BE2C (cell line): ENCODE measurements around the gene SRGAP1.

Experiments used
- DNase-seq: peaks from one replicate; pipeline ENCODE4 v3.0.0-alpha.2; 2020
- H3K27me3 ChIP-seq: fragments of 250-450 bp; sonication (Bioruptor Pico); 2 replicates; pipeline ENCODE4 v1.5.1; 2020; ENCODE audit warnings: mild to moderate bottlenecking
- H3K36me3 ChIP-seq: fragments of 250-450 bp; sonication (Bioruptor Pico); 2 replicates; pipeline ENCODE4 v1.5.1; 2020; ENCODE audit warnings: mild to moderate bottlenecking
- H3K4me1 ChIP-seq: fragments of 250-450 bp; sonication (Bioruptor Pico); 2 replicates; pipeline ENCODE4 v1.5.1; 2020
- H3K4me3 ChIP-seq: 2 replicates; pipeline ENCODE4 v1.5.1; 2011; ENCODE audit warnings: low read depth, low read length
- H3K9me3 ChIP-seq: fragments of 250-450 bp; sonication (Bioruptor Pico); 2 replicates; pipeline ENCODE4 v1.5.1; 2020
- CTCF ChIP-seq: IDR thresholded peaks from 2 replicates; pipeline ENCODE4 v1.5.1; 2012; ENCODE audit warnings: mild to moderate bottlenecking, low read depth, low read length

Gene SRGAP1

GRCh38 chr12:64137117-64137516 lies 292.6 kb downstream of the SRGAP1 start:
- no peaks in the 10 kb centered on the region; the same call in 1 of the 2 replicates for H3K9me3 ChIP-seq
- no peak for TF ChIP-seq CTCF
- H3K4me3 ChIP-seq, result no peak overlapping the region
- no peak for DNase-seq
- no peaks in the 10 kb centered on the region for H3K27me3 ChIP-seq
- H3K4me1 ChIP-seq, result no peaks in the 10 kb centered on the region
- H3K36me3 ChIP-seq, result peaks cover 25% of the 10 kb centered on the region

- peaks cover 29% of the 10 kb centered on the region for H3K36me3 ChIP-seq
- no peaks in the 10 kb centered on the region; the same call in 1 of the 2 replicates for H3K9me3 ChIP-seq
- DNase-seq, result no peak
- no peaks in the 10 kb centered on the region for H3K27me3 ChIP-seq
- no peak for TF ChIP-seq CTCF
- H3K4me1 ChIP-seq, result no peaks in the 10 kb centered on the region
- no peak overlapping the region for H3K4me3 ChIP-seq
These were observed 294.5 kb downstream of the SRGAP1 start for GRCh38 chr12:64139021-64139420.

DNA sequence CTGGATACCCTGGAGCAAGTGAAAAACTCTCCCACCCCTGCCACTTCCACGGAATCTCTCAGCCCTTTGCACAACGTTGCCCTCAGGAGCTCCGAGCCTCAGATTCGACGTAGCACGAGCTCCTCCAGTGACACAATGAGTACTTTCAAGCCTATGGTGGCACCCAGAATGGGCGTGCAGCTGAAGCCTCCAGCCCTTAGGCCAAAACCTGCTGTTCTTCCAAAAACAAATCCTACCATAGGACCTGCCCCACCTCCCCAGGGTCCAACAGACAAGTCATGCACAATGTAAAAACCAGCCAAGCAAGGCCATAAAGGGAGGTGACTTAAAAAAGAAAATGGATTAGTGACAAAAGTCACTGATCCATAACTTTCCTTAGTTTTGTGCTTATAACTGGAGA lies 297.9 kb downstream of the SRGAP1 start:
- no peak for DNase-seq
- no peak for TF ChIP-seq CTCF
- no peak overlapping the region for H3K4me3 ChIP-seq

GRCh38 chr12:64142784-64143183 lies 298.3 kb downstream of the SRGAP1 start:
- no peaks in the 10 kb centered on the region for H3K4me1 ChIP-seq
- DNase-seq, result no peak
- H3K36me3 ChIP-seq, result peaks cover 17% of the 10 kb centered on the region
- no peak overlapping the region for H3K4me3 ChIP-seq
- no peaks in the 10 kb centered on the region for H3K27me3 ChIP-seq
- no peak for TF ChIP-seq CTCF
- H3K9me3 ChIP-seq, result no peaks in the 10 kb centered on the region

More for the DNA sequence above, 297.9 kb downstream of the SRGAP1 start:
- no peaks in the 10 kb centered on the region for H3K9me3 ChIP-seq
- no peaks in the 10 kb centered on the region for H3K4me1 ChIP-seq
- peaks cover 19% of the 10 kb centered on the region for H3K36me3 ChIP-seq
- no peaks in the 10 kb centered on the region for H3K27me3 ChIP-seq

DNA sequence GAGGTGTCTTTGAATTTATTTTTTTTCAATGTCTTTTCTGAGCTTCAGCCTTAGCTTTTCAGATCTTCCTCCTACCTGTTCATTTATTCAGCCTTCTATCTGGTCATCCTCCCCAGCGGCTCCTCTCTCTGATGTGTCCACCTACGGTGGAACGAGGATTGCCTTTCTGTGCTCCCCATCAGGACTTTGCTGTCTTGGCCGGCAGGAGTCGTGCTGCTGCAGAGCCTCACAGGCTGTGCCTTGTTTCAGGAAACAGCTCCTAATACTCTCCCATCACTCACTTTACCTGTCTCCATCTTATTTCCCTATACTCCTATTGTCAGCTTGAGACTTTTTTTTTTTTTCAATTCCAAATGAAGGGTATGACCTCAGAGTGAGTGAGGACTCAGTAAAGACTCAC lies 300.7 kb downstream of the SRGAP1 start:
- Histone ChIP-seq H3K9me3 (no peaks in the 10 kb centered on the region), H3K36me3 (peaks cover 17% of the 10 kb centered on the region), H3K4me3 (no peak overlapping the region), H3K27me3 (no peaks in the 10 kb centered on the region), H3K4me1 (no peaks in the 10 kb centered on the region)
- DNase-seq, result no peak
- TF ChIP-seq CTCF, result no peak

GRCh38 chr12:64147011-64147631 lies 302.6 kb downstream of the SRGAP1 start:
- H3K4me1 ChIP-seq, result no peaks in the 10 kb centered on the region
- TF ChIP-seq CTCF, result no peak
- no peak overlapping the region for H3K4me3 ChIP-seq
- H3K36me3 ChIP-seq, result peaks cover 11% of the 10 kb centered on the region
- no peak for DNase-seq
- no peaks in the 10 kb centered on the region for H3K27me3 ChIP-seq
- no peaks in the 10 kb centered on the region for H3K9me3 ChIP-seq
